IMR-90 (cell line): Measurements from ENCODE around the gene CTSL. TPM values are rescaled to one million over a fixed set of nuclear protein-coding genes. Genes with fewer than 3 reads are reported as not detected.

Experiments
- ATAC-seq: fragments of 200-7000 bp; cut with Tn5 transposase; 2 replicates; pipeline ENCODE4 v1.9.1; 2020; ENCODE audit warnings: low read depth, mild to moderate bottlenecking, moderate library complexity
- BruUV-seq: library from RNA; stranded (reverse); fragments of 400-500 nt; replicated peaks from 2 replicates; lab custom pipeline; 2021; lab: Mats Ljungman, UMichigan
- CTCF ChIA-PET: fragments of 300-600 bp; formaldehyde crosslinking; extraction: SDS; loops from one replicate; lab custom pipeline; 2021; ENCODE audit warnings: antibody characterized with exemption; lab: Yijun Ruan, JAX
- POLR2A ChIA-PET: fragments of 300-600 bp; sonication (Branson Sonifier 250); formaldehyde crosslinking; loops from one replicate; lab custom pipeline; 2022; ENCODE audit warnings: antibody characterized with exemption; ENCODE audit not compliant: unreplicated experiment; lab: Charles Lee
- DNase-seq: peaks from one replicate; pipeline ENCODE4 v3.0.0; 2013
- H2AFZ ChIP-seq: replicated peaks from 2 replicates; pipeline ENCODE3; 2013; ENCODE audit warnings: low read length, mild to moderate bottlenecking; ENCODE audit not compliant: poor library complexity
- H2AK5ac ChIP-seq: 2 replicates; pipeline ENCODE4 v1.6.1; 2013; ENCODE audit warnings: low read depth, low read length, inconsistent platforms
- H2AK9ac ChIP-seq: replicated peaks from 2 replicates; pipeline ENCODE3; 2013; ENCODE audit warnings: mild to moderate bottlenecking, low read depth, low read length, moderate library complexity; ENCODE audit not compliant: poor library complexity
- H2BK120ac ChIP-seq: 2 replicates; pipeline ENCODE4 v1.6.1; 2013; ENCODE audit warnings: low read depth, low read length, inconsistent platforms
- H2BK15ac ChIP-seq: 3 replicates; pipeline ENCODE4 v1.6.1; 2013; ENCODE audit warnings: low read depth, low read length, inconsistent platforms
- H2BK20ac ChIP-seq: 2 replicates; pipeline ENCODE4 v1.6.1; 2013; ENCODE audit warnings: low read depth, mild to moderate bottlenecking, inconsistent platforms, low read length, moderate library complexity
- H2BK5ac ChIP-seq: 2 replicates; pipeline ENCODE4 v1.6.1; 2013; ENCODE audit warnings: mild to moderate bottlenecking, low read depth, low read length, inconsistent platforms; ENCODE audit not compliant: poor library complexity, severe bottlenecking
- H3K14ac ChIP-seq: replicated peaks from 2 replicates; pipeline ENCODE4 v1.6.1; 2013; ENCODE audit warnings: low read depth, low read length, inconsistent platforms
- H3K18ac ChIP-seq: 2 replicates; pipeline ENCODE4 v1.6.1; 2013; ENCODE audit warnings: low read depth, low read length, control low read depth
- H3K23ac ChIP-seq: 2 replicates; pipeline ENCODE4 v1.6.1; 2013; ENCODE audit warnings: low read depth, low read length, inconsistent platforms
- H3K27ac ChIP-seq: 2 replicates; pipeline ENCODE4 v1.5.1; 2013; ENCODE audit warnings: mild to moderate bottlenecking, control low read depth, low read length; ENCODE audit not compliant: insufficient read depth
- H3K27me3 ChIP-seq: 2 replicates; pipeline ENCODE4 v1.6.1; 2013; ENCODE audit warnings: low read length; ENCODE audit not compliant: control insufficient read depth, insufficient read depth
- H3K36me3 ChIP-seq: 2 replicates; pipeline ENCODE4 v1.6.1; 2013; ENCODE audit warnings: low read length, mixed read lengths; ENCODE audit not compliant: control insufficient read depth, insufficient read depth
- H3K4ac ChIP-seq: 2 replicates; pipeline ENCODE4 v1.6.1; 2013; ENCODE audit warnings: low read depth, low read length, inconsistent platforms
- H3K4me1 ChIP-seq: 2 replicates; pipeline ENCODE4 v1.6.1; 2013; ENCODE audit warnings: low read length, mixed read lengths; ENCODE audit not compliant: control insufficient read depth, insufficient read depth
- H3K4me2 ChIP-seq: 2 replicates; pipeline ENCODE4 v1.6.1; 2013; ENCODE audit warnings: low read depth, mild to moderate bottlenecking, control low read depth, low read length, moderate library complexity
- H3K4me3 ChIP-seq: 2 replicates; pipeline ENCODE4 v1.5.1; 2013; ENCODE audit warnings: low read depth, mild to moderate bottlenecking, control low read depth, low read length, moderate library complexity; ENCODE audit not compliant: insufficient read depth
- H3K56ac ChIP-seq: 2 replicates; pipeline ENCODE4 v1.6.1; 2013; ENCODE audit warnings: low read length, inconsistent platforms; ENCODE audit not compliant: insufficient read depth; ENCODE audit errors: extremely low read depth
- H3K79me1 ChIP-seq, 2 experiments: 2 replicates each; pipeline ENCODE4 v1.6.1; 2013; ENCODE audit warnings: low read length in 2 of 2, inconsistent platforms in 1 of 2, low read depth in 1 of 2
- H3K9ac ChIP-seq: 2 replicates; pipeline ENCODE4 v1.6.1; 2013; ENCODE audit warnings: low read depth, low read length, control low read depth
- H3K9me1 ChIP-seq: 2 replicates; pipeline ENCODE4 v1.6.1; 2013; ENCODE audit warnings: low read length, inconsistent platforms; ENCODE audit not compliant: insufficient read depth
- H3K9me3 ChIP-seq: 2 replicates; pipeline ENCODE4 v1.6.1; 2013; ENCODE audit warnings: low read length; ENCODE audit not compliant: control insufficient read depth, insufficient read depth
- H4K20me1 ChIP-seq: 2 replicates; pipeline ENCODE4 v1.6.1; 2013; ENCODE audit warnings: low read length, inconsistent platforms; ENCODE audit not compliant: insufficient read depth
- H4K5ac ChIP-seq: 2 replicates; pipeline ENCODE4 v1.6.1; 2013; ENCODE audit warnings: mild to moderate bottlenecking, low read depth, low read length, control low read depth
- H4K8ac ChIP-seq, 2 experiments: 2 replicates each; pipeline ENCODE4 v1.6.1; 2013; ENCODE audit warnings: low read depth in 2 of 2, low read length in 2 of 2, control low read depth in 1 of 2, inconsistent platforms in 1 of 2
- H4K91ac ChIP-seq: 2 replicates; pipeline ENCODE4 v1.6.1; 2013; ENCODE audit warnings: low read depth, low read length, inconsistent platforms; ENCODE audit not compliant: insufficient read depth
- BHLHE40 ChIP-seq: fragments of 150-350 bp; IDR thresholded peaks from 2 replicates; pipeline ENCODE4 v1.6.1; 2016; ENCODE audit warnings: mild to moderate bottlenecking, low read depth, low read length
- CEBPB ChIP-seq: IDR thresholded peaks from 2 replicates; pipeline ENCODE4 v1.6.1; 2012; ENCODE audit warnings: low read depth, low read length, improper control_type of control experiment
- CHD1 ChIP-seq: IDR thresholded peaks from 2 replicates; pipeline ENCODE4 v1.6.1; 2012; ENCODE audit warnings: low read depth, low read length, improper control_type of control experiment
- CTCF ChIP-seq: conservative IDR thresholded peaks from 2 replicates; pipeline ENCODE4 v1.5.1; 2012; ENCODE audit warnings: mild to moderate bottlenecking, low read depth, low read length, improper control_type of control experiment
- FOS ChIP-seq: fragments of 150-350 bp; IDR thresholded peaks from 2 replicates; pipeline ENCODE4 v1.6.1; 2016; ENCODE audit warnings: low read depth, low read length
- MAFK ChIP-seq: IDR thresholded peaks from 2 replicates; pipeline ENCODE4 v1.6.1; 2012; ENCODE audit warnings: low read depth, low read length, improper control_type of control experiment
- MAZ ChIP-seq: IDR thresholded peaks from 2 replicates; pipeline ENCODE4 v1.6.1; 2012; ENCODE audit warnings: low read depth, mild to moderate bottlenecking, low read length, improper control_type of control experiment, moderate library complexity, borderline replicate concordance
- MXI1 ChIP-seq: IDR thresholded peaks from 2 replicates; pipeline ENCODE4 v1.6.1; 2012; ENCODE audit warnings: low read depth, mild to moderate bottlenecking, low read length, moderate library complexity, borderline replicate concordance
- NFE2L2 ChIP-seq: fragments of 150-350 bp; IDR thresholded peaks from 2 replicates; pipeline ENCODE4 v1.6.1; 2016; ENCODE audit warnings: low read depth, mild to moderate bottlenecking, low read length
- POLR2A ChIP-seq: IDR thresholded peaks from 2 replicates; pipeline ENCODE4 v1.6.1; 2012; ENCODE audit warnings: mild to moderate bottlenecking, low read depth, low read length
- RAD21 ChIP-seq: IDR thresholded peaks from 2 replicates; pipeline ENCODE4 v1.6.1; 2012; ENCODE audit warnings: low read length, improper control_type of control experiment
- RCOR1 ChIP-seq: IDR thresholded peaks from 2 replicates; pipeline ENCODE4 v1.6.1; 2012; ENCODE audit warnings: mild to moderate bottlenecking, low read length, improper control_type of control experiment; ENCODE audit not compliant: insufficient replicate concordance
- RFX5 ChIP-seq: IDR thresholded peaks from 2 replicates; pipeline ENCODE4 v1.8.0; 2012; ENCODE audit warnings: low read depth, mild to moderate bottlenecking, low read length, moderate library complexity
- SMC3 ChIP-seq: fragments of 150-350 bp; IDR thresholded peaks from 2 replicates; pipeline ENCODE4 v1.6.1; 2016; ENCODE audit warnings: low read depth, mild to moderate bottlenecking, antibody characterized with exemption, low read length, moderate library complexity
- USF2 ChIP-seq: fragments of 150-350 bp; IDR thresholded peaks from 2 replicates; pipeline ENCODE4 v1.6.1; 2017; ENCODE audit warnings: mild to moderate bottlenecking, antibody characterized with exemption, low read length, low read depth
- WGBS, 2 experiments: methylation state at CpG; one replicate each; pipeline versions ENCODE4 v1.1.5 to v1.1.7; 2013; ENCODE audit warnings: missing lambda C conversion rate in 2 of 2; ENCODE audit not compliant: insufficient read length in 1 of 2; ENCODE audit errors: extremely low coverage in 2 of 2; 5-methylcytosine and 5-hydroxymethylcytosine counted together
- dilution Hi-C: fragments of 300-500 bp; cut with HindIII; formaldehyde crosslinking; loops from one replicate; pipeline ENCODE4 v1.14.3; 2018; ENCODE audit warnings: low sequenced_read_pairs; ENCODE audit not compliant: unreplicated experiment
- in situ Hi-C: fragments of 300-500 bp; cut with MboI; formaldehyde crosslinking; loops from 3 replicates; pipeline ENCODE4 v1.14.3; 2019; ENCODE audit warnings: low sequenced_read_pairs, inconsistent platforms, mixed read lengths
- intact Hi-C: fragments of 100-400 bp; cut with micrococcal nuclease; formaldehyde crosslinking; loops from 2 replicates; pipeline ENCODE4 v1.10.0; 2022
- polyA plus RNA-seq, 3 experiments: library from polyadenylated mRNA; depleted of rRNA; stranded (reverse); fragments of >200 nt; gene quantifications; 2 replicates each; pipeline ENCODE4 v1.2.3, GENCODE V29; 2012; ENCODE audit warnings: low replicate concordance in 1 of 3
- total RNA-seq: library from RNA; depleted of rRNA; stranded (reverse); fragments of >200 nt; gene quantifications from 2 replicates; pipeline ENCODE4 v1.2.3, GENCODE V29; 2012
- TF ChIP-seq, protein P1 (sequence below): fragments of 150-350 bp; IDR thresholded peaks from 2 replicates; pipeline ENCODE4 v1.6.1; 2016; ENCODE audit warnings: low read depth, mild to moderate bottlenecking, low read length, moderate library complexity, borderline replicate concordance

The CTSL gene
- total and polyA plus RNA-seq, 2 of the 4 experiments (the other 2 are of a cell fraction), result 57.0 to 112 TPM

DNA sequence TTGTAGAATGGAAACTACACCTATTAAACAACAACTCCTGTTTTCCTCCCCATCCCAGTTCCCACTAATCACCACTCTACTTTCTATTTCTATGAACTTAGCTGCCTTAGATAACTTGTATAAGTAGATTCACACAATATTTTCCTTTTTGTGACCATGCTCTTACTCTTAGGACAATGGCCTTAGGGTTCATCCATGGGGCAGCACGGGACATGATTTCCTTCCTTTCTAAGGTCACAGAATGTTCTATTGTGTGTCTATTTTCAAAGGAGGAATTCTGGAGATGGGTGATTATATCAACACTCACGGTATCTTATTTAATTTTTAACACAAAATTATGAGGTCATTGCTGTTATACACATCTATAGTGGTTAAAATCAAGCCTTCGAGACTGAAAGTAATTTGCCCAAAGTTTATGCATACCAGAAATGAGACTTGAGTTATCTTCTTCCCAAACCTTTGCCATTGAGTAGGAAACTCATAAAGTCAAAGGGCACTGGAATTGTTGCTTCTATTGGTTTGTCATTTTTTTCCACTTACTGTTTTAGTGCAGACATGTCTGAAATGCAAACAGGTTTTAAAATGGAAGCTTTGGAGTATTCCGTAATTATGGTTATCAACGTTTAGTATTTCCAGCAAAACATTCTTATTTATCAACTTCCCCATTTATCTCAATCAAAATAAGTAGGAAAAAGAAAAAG, 23.6 kb downstream of the CTSL start:
- H2BK5ac ChIP-seq, result no peak overlapping the region
- H3K4me3 ChIP-seq, result no peak overlapping the region
- no peak overlapping the region for H4K5ac ChIP-seq
- no peak for ATAC-seq
- H4K20me1 ChIP-seq, result no peaks in the 10 kb centered on the region
- 0 out of 2 replicates have a peak, but pooled peaks cover 1% of the 10 kb centered on the region for H3K9me3 ChIP-seq
- ChIA-PET CTCF (no interaction called here), POLR2A (no interaction called here)
- no peak overlapping the region for H2BK15ac ChIP-seq
- no peaks in the 10 kb centered on the region for H3K4me1 ChIP-seq
- no peak overlapping the region for H2AK5ac ChIP-seq
- TF ChIP-seq RCOR1 (no peak), RAD21 (no peak), RFX5 (no peak), MAZ (no peak), NFE2L2 (no peak), MAFK (no peak), FOS (no peak), CHD1 (no peak), USF2 (no peak), MXI1 (no peak), SMC3 (no peak), CTCF (no peak), CEBPB (no peak), BHLHE40 (no peak), POLR2A (no peak)
- TF ChIP-seq, protein P1, sequence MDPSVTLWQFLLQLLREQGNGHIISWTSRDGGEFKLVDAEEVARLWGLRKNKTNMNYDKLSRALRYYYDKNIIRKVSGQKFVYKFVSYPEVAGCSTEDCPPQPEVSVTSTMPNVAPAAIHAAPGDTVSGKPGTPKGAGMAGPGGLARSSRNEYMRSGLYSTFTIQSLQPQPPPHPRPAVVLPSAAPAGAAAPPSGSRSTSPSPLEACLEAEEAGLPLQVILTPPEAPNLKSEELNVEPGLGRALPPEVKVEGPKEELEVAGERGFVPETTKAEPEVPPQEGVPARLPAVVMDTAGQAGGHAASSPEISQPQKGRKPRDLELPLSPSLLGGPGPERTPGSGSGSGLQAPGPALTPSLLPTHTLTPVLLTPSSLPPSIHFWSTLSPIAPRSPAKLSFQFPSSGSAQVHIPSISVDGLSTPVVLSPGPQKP, result no peak
- H3K79me1 ChIP-seq, result no peaks in the 10 kb centered on the region
- DNase-seq, result no peak
- no peak overlapping the region for H2BK20ac ChIP-seq
- H4K8ac ChIP-seq, result no peak overlapping the region
- WGBS, 2 experiments, result no CpG with 5 or more reads among the region's 5 CpGs
- no peak overlapping the region for H3K18ac ChIP-seq
- H2BK120ac ChIP-seq, result no peak overlapping the region
- H3K4me2 ChIP-seq, result no peak overlapping the region
- H4K91ac ChIP-seq, result no peak overlapping the region
- H3K4ac ChIP-seq, result no peak overlapping the region
- H3K23ac ChIP-seq, result no peak overlapping the region
- H3K9me1 ChIP-seq, result no peaks in the 10 kb centered on the region
- H3K9ac ChIP-seq, result no peak overlapping the region
- H2AFZ ChIP-seq, result no peak overlapping the region
- dilution Hi-C loops (no loop called here), intact Hi-C loops (no loop called here), in situ Hi-C loops (no loop called here)
- no peak overlapping the region for H3K56ac ChIP-seq
- H2AK9ac ChIP-seq, result no peak overlapping the region
- no peaks in the 10 kb centered on the region for H3K36me3 ChIP-seq
- H3K27ac ChIP-seq, result no peak overlapping the region
- peaks cover 5% of the 10 kb centered on the region; the same call in 1 of the 2 replicates for H3K27me3 ChIP-seq
- H3K14ac ChIP-seq, result no peak overlapping the region
- no TSS peak for BruUV-seq
